ENCODE measurements around the gene BGLAP. TPM values are rescaled to one million over a fixed set of nuclear protein-coding genes. Genes with fewer than 3 reads are reported as not detected.

Gene BGLAP
- polyA plus RNA-seq, 1 of the 3 experiments (the other 2 are of a cell fraction): 1.1 TPM

GRCh38 chr1:156262461-156263287, 20.7 kb downstream of the BGLAP start:
- Histone ChIP-seq H2AFZ (ENCODE audit: low read depth) (no peak overlapping the region), H3K9me3 (no peaks in the 10 kb centered on the region), H3K4me2 (peak overlapping the region; percentile 39; the same call in 1 of the 2 replicates), H3K27ac (ENCODE audit: low read depth in 2 of 2, low read length in 1 of 2) (peak overlapping the region in 1 of 2 experiments; percentile 56; a peak in 2 of 4 replicates), H3F3A (replicated peaks; ENCODE audit: insufficient read depth) (peaks cover 26% of the 10 kb centered on the region), H3K9ac (no peak overlapping the region), H3K36me3 (replicated peaks in 1 of 2; ENCODE audit: control insufficient read depth in 1 of 2, insufficient read depth in 2 of 2, low read length in 1 of 2) (peaks cover 72 to 77% of the 10 kb centered on the region in 2 experiments), H3K4me1 (ENCODE audit: control insufficient read depth in 1 of 2, insufficient read depth in 2 of 2, low read depth in 1 of 2, low read length in 1 of 2) (peaks cover 11 to 16% of the 10 kb centered on the region in 2 experiments; a peak in 3 of 4 replicates), H3K9me2 (no peaks in the 10 kb centered on the region), H3K4me3 (ENCODE audit: low read depth in 2 of 2, low read length in 1 of 2) (no peak overlapping the region), H4K20me1 (ENCODE audit: insufficient read depth) (peaks cover 13% of the 10 kb centered on the region; the same call in 1 of the 2 replicates), H3K79me2 (ENCODE audit: insufficient read depth) (peaks cover 7% of the 10 kb centered on the region; the same call in 1 of the 2 replicates), H3K27me3 (ENCODE audit: insufficient read depth) (no peaks in the 10 kb centered on the region)
- ChIA-PET POLR2A (interaction anchor here (0.7 to 1.4 kb wide), 3 partner anchors 11 to 1230 kb away, joined by 3 read pairs; no protein-coding TSS in a partner anchor), CTCF (interaction anchor here (0.6 to 1.4 kb wide), 4 partner anchors 37 to 337 kb away, joined by 3 to 5 read pairs (median 4); no protein-coding TSS in a partner anchor)
- no peak for DNase-seq
- TF ChIP-seq FOSL2 (IDR thresholded peaks at IDR 0.05; ENCODE audit: borderline replicate concordance, low read depth) (peak; percentile 56), TCF12 (IDR thresholded peaks at IDR 0.05) (peak; percentile 2; the same call in 1 of the 2 replicates), NFIC (IDR thresholded peaks at IDR 0.05; ENCODE audit: borderline replicate concordance) (0 out of 2 replicates have a peak, but pooled peaks have one; percentile 8), FOXM1 (IDR thresholded peaks at IDR 0.05; ENCODE audit: low read depth) (no peak), CHD2 (IDR thresholded peaks at IDR 0.05; ENCODE audit: low read length, partially characterized antibody) (no peak), JUND (IDR thresholded peaks at IDR 0.05) (peak; percentile 16; the same call in 1 of the 2 replicates), EP300 (IDR thresholded peaks at IDR 0.05; ENCODE audit: borderline replicate concordance in 1 of 2, low read depth in 1 of 2, low read length in 1 of 2) (no peak), FOXJ3 (CRISPR knock-in tag; IDR thresholded peaks at IDR 0.05) (no peak)
- TF ChIP-seq, protein P1, sequence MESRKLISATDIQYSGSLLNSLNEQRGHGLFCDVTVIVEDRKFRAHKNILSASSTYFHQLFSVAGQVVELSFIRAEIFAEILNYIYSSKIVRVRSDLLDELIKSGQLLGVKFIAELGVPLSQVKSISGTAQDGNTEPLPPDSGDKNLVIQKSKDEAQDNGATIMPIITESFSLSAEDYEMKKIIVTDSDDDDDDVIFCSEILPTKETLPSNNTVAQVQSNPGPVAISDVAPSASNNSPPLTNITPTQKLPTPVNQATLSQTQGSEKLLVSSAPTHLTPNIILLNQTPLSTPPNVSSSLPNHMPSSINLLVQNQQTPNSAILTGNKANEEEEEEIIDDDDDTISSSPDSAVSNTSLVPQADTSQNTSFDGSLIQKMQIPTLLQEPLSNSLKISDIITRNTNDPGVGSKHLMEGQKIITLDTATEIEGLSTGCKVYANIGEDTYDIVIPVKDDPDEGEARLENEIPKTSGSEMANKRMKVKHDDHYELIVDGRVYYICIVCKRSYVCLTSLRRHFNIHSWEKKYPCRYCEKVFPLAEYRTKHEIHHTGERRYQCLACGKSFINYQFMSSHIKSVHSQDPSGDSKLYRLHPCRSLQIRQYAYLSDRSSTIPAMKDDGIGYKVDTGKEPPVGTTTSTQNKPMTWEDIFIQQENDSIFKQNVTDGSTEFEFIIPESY (IDR thresholded peaks at IDR 0.05; ENCODE audit: borderline replicate concordance, low read depth): no peak
- TF ChIP-seq, protein P2, sequence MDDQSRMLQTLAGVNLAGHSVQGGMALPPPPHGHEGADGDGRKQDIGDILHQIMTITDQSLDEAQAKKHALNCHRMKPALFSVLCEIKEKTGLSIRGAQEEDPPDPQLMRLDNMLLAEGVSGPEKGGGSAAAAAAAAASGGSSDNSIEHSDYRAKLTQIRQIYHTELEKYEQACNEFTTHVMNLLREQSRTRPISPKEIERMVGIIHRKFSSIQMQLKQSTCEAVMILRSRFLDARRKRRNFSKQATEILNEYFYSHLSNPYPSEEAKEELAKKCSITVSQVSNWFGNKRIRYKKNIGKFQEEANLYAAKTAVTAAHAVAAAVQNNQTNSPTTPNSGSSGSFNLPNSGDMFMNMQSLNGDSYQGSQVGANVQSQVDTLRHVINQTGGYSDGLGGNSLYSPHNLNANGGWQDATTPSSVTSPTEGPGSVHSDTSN (IDR thresholded peaks at IDR 0.05): peak; percentile 45
- 72% methylated on average over 9 of the region's 9 CpGs for WGBS (ENCODE audit: low lambda C conversion rate)

GRCh38 chr1:156263288-156263655, 21.3 kb downstream of the BGLAP start:
- Histone ChIP-seq H3K9me3 (no peaks in the 10 kb centered on the region), H3K79me2 (ENCODE audit: insufficient read depth) (peaks cover 7% of the 10 kb centered on the region; the same call in 1 of the 2 replicates), H3K36me3 (replicated peaks in 1 of 2; ENCODE audit: control insufficient read depth in 1 of 2, insufficient read depth in 2 of 2, low read length in 1 of 2) (peaks cover 76 to 77% of the 10 kb centered on the region in 2 experiments), H3K4me2 (peak overlapping the region; percentile 39; the same call in 1 of the 2 replicates), H3K4me1 (ENCODE audit: control insufficient read depth in 1 of 2, insufficient read depth in 2 of 2, low read depth in 1 of 2, low read length in 1 of 2) (peaks cover 10 to 11% of the 10 kb centered on the region in 2 experiments; a peak in 3 of 4 replicates), H4K20me1 (ENCODE audit: insufficient read depth) (peaks cover 13% of the 10 kb centered on the region; the same call in 1 of the 2 replicates), H2AFZ (ENCODE audit: low read depth) (no peak overlapping the region), H3K9me2 (no peaks in the 10 kb centered on the region), H3K4me3 (ENCODE audit: low read depth in 2 of 2, low read length in 1 of 2) (no peak overlapping the region), H3K27me3 (ENCODE audit: insufficient read depth) (no peaks in the 10 kb centered on the region), H3K9ac (no peak overlapping the region), H3F3A (replicated peaks; ENCODE audit: insufficient read depth) (peaks cover 26% of the 10 kb centered on the region), H3K27ac (ENCODE audit: low read depth in 2 of 2, low read length in 1 of 2) (peak overlapping the region in 1 of 2 experiments; percentile 56; a peak in 2 of 4 replicates)
- ChIA-PET POLR2A (interaction anchor here (1.4 kb wide), 1 partner anchor 10 kb away, joined by 3 read pairs; no protein-coding TSS in a partner anchor), CTCF (interaction anchor here (0.8 to 1.4 kb wide), 3 partner anchors 38 to 134 kb away, joined by 3 to 5 read pairs (median 4); no protein-coding TSS in a partner anchor)
- 88% methylated on average over 9 of the region's 9 CpGs for WGBS (ENCODE audit: low lambda C conversion rate)
- DNase-seq: no peak
- no peak for TF ChIP-seq RAD21 (IDR thresholded peaks at IDR 0.05; ENCODE audit: low read length)
- TF ChIP-seq RXRA (IDR thresholded peaks at IDR 0.05; ENCODE audit: borderline replicate concordance, low read depth): no peak
- no peak for TF ChIP-seq SIN3A (IDR thresholded peaks at IDR 0.05; ENCODE audit: borderline replicate concordance, low read depth, low read length)
- TF ChIP-seq, protein P3, sequence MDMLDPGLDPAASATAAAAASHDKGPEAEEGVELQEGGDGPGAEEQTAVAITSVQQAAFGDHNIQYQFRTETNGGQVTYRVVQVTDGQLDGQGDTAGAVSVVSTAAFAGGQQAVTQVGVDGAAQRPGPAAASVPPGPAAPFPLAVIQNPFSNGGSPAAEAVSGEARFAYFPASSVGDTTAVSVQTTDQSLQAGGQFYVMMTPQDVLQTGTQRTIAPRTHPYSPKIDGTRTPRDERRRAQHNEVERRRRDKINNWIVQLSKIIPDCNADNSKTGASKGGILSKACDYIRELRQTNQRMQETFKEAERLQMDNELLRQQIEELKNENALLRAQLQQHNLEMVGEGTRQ (IDR thresholded peaks at IDR 0.05; ENCODE audit: borderline replicate concordance, low read depth, low read length): no peak
- no peak for TF ChIP-seq GABPA (IDR thresholded peaks at IDR 0.05; ENCODE audit: low read depth)
- no peak for TF ChIP-seq TCF12 (IDR thresholded peaks at IDR 0.05)
- TF ChIP-seq FOXJ3 (CRISPR knock-in tag; IDR thresholded peaks at IDR 0.05): no peak
- TF ChIP-seq, protein P4, sequence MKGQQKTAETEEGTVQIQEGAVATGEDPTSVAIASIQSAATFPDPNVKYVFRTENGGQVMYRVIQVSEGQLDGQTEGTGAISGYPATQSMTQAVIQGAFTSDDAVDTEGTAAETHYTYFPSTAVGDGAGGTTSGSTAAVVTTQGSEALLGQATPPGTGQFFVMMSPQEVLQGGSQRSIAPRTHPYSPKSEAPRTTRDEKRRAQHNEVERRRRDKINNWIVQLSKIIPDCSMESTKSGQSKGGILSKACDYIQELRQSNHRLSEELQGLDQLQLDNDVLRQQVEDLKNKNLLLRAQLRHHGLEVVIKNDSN (IDR thresholded peaks at IDR 0.05; ENCODE audit: borderline replicate concordance, low read depth): no peak
- TF ChIP-seq NRF1 (IDR thresholded peaks at IDR 0.05; ENCODE audit: low read depth, low read length): no peak
